ENCODE results near the gene E2F2.
"Not testable (repeated sequence)": the region's sequence is repeated elsewhere in the genome, so short reads cannot be mapped to it uniquely, and the experiment has no call there.

The E2F2 gene

DNA sequence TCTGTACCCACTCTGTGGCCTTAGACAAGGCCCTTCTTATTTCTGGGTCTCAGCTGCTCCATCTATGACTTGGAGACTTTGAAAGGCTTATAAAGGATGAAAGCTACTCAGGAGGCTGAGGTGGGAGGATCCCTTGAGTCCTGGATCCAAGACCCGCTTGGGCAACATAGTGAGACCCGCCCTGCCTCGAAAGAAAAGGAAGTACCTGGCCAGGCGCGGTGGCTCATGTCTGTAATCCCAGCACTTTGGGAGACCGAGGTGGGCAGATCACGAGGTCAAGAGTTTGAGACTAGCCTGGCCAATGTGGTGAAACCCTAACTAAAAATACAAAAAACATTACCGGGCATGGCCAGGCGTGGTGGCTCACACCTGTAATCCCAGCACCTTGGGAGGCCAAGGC is 14.8 kb upstream of the E2F2 start:
- DNase-seq (ENCODE audit: low read depth): no peak

DNA sequence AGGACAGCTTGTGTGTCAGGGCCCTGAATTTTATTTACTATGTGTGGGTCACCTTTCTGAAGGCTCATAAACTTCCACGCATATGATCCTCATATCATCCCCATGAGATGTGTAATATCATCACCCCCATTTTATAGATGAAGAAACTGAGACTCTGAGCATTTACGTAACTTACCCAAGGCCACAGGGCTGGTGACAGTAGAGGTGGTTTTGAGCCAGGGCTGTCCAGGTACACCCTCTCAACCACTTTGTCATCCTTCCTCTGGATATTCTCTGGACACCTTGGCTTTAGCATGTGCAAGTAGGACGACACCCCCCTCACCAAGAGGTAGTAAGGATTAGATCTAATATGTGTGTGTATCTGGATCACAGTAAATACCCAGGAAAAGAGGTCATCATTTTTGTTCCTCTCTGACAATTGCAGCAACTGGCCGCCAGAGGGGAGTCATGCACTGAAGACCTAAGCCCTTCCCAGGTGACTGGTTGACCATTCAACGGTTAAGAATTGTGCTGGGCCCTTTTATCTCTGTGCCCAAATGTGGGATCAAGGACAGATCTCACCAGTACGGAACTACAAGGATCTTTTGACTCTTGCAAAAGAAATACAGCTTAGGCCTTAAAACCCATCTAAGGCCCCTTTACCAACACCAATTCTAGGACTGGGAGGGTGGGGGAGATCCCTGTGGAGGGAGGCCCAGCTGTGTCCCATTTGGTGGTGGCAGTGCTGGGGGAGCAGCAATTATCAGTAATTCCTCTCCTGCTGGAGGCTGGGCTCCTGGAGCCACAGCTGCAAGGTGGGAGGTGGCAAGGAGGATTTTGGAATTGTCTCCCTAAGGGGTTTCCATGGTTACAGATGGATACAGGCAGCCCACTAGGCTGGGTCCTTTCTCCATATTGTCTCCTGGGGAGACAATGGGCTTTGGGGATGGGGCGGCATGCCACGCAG is 13.7 kb upstream of the E2F2 start:
- peak; percentile 73 for DNase-seq (ENCODE audit: low read depth)

DNA sequence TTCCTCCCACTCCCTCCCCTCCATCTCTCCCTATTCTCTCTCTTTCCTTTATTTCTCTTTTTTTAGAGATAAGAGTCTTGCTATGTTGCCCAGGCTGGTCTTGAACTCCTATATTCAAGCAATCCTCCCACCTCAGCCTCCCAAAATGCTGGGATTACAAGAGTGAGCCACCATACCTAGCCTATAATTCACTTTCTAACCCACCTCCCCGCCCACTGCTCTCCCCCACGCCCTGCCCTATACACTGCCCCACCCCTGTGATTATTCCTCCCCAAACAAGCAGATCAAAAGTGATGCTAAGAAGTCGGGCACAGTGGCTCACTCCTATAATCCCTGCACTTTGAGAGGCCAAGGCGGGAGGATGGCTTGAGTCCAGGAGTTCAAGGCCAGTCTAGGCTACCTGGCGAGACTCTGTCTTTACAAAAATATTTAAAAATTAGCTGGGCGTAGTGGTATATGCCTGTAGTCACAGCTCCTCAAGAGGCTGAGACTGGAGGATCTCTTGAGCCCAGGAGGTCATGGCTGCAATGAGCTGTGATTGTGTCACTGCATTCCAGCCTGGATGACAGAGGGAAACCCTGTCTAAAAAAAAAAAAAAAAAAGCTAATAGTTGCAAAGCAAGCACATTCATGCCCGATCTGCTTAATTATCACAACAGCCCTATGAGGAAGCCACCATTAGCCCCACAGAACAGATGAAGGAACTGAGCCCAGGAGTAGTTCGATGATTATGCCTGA is 12.8 kb upstream of the E2F2 start:
- DNase-seq (ENCODE audit: low read depth): no peak

GRCh38 chr1:23542940-23543339 is 11.9 kb upstream of the E2F2 start:
- DNase-seq (ENCODE audit: low read depth): not testable (repeated sequence)

GRCh38 chr1:23539698-23540266 is 8.7 kb upstream of the E2F2 start:
- DNase-seq (ENCODE audit: low read depth): peak; percentile 85

DNA sequence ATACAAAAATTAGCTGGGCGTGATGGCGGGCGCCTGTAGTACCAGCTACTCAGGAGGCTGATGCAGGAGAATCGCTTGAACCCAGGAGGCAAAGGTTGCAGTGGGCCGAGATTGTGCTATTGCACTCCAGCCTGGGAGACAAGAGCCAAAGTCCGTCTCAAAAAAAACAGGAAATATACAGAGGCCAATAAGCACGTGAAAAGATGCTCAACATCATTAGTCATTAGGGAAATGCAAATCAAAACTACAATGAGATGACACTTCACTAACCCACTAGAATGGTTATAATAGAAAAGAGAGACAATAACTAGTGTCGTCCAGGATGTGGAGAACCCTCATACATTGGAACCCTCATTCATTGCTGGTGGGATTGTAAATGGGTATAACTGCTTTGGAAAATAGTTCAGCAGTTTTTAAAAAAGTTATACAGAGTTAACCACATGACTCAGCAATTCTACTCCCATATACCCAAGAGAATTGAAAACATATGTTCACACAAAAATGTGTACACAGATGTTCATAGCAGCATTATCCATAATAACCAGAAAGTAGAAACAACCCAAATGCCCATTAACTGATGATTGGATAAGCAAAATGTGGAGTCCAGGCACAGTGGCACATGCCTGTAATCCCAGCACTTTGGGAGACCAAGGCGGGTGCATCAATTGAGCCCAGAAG is 6.4 kb upstream of the E2F2 start:
- DNase-seq (ENCODE audit: low read depth): no peak

DNA sequence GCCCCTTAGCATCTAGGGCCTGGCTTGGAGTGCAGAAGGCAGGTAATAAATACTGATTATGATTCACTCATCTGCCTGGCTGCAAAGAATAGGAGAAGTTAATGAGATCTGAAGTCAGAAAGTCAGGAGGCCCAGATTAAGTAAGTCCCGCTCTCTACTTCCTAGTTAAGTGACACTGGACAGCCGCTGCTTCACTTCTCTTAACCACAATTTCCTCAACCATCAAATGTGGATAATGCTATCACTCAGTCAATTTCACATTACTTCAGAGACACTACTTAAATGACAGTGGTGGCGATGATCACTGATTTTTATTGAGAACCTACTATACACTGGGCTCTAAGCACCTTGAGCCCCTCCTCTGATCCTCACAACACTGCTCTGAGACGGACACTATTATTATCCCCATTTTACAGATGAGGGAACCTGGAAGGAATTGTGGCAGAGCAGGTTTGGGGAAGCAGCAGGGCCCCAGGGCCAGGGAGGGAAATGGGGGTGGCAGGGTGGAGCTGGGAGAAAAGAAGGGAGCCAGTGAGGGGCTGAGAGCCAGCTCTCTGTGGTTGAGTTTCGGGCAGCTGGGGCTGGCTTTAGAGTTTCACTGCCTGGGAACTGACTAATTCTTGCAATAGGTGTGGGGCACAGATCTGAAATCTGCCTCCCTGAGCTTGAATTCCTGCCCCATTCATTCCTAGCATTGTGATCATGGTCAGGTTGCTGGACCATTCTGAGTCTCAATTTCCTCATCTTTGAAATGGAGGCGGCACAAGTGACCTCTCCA is 2.4 kb upstream of the E2F2 start:
- DNase-seq (ENCODE audit: low read depth): no peak

DNA sequence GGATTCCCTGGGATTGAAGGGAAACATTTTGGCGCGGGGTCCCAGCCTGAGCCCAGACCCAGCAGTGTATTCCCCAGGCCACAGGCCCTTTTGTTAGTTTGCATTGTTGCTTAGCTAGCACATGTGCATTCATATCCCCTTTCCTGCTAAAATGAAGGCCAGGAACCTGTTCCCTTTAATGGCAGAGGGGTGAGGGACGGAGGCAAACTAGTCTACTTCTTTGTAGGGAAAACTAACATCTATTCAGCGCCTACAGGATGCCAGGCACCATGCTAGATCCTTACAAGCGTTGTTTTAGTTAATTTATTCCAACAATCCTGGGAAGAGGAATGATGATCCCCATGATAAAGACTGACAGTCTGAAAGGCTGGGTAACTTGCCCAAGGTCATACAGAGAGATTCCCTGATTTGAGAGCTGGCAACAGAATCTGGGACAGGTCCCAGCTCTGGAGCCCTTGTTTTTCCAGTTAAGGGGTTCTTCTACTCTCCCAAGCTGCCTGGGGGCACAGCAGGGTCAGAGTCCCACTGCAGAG is 595 bp upstream of the E2F2 start:
- no peak for DNase-seq (ENCODE audit: low read depth)

DNA sequence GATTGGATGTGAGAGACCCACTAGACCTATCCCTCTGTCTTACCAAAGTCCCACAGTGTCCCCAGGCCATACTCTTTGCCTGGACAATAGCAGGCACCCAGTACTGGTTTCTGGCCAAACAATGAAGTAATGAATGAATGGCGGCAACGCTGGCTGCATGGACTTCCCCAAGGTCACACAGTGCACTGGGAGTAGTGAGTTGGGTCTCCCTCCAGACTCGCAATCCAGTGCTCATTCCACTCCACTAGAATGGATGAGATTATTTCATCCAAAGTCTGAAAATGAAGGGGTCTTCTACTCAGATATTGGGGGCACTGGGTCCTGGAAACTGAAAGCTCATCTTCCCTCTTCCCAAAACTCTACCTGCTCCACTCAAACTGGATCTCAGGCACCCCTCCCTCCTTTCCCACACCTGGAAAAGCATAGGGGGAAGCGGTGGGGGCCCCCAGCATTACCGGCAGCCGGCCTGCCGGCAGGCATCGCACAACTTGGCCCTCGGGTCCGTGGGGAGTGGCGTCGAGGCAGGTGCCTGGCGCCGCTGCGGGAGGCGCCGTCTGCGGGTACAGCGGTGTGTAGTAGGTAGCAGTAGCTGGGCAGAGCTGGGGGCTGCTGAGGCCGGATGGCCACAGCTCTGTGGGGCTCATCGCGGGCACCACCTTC is 816 bp downstream of the E2F2 start:
- no peak for DNase-seq (ENCODE audit: low read depth)

GRCh38 chr1:23529146-23530086 is 1.6 kb downstream of the E2F2 start:
- DNase-seq (ENCODE audit: low read depth): no peak

DNA sequence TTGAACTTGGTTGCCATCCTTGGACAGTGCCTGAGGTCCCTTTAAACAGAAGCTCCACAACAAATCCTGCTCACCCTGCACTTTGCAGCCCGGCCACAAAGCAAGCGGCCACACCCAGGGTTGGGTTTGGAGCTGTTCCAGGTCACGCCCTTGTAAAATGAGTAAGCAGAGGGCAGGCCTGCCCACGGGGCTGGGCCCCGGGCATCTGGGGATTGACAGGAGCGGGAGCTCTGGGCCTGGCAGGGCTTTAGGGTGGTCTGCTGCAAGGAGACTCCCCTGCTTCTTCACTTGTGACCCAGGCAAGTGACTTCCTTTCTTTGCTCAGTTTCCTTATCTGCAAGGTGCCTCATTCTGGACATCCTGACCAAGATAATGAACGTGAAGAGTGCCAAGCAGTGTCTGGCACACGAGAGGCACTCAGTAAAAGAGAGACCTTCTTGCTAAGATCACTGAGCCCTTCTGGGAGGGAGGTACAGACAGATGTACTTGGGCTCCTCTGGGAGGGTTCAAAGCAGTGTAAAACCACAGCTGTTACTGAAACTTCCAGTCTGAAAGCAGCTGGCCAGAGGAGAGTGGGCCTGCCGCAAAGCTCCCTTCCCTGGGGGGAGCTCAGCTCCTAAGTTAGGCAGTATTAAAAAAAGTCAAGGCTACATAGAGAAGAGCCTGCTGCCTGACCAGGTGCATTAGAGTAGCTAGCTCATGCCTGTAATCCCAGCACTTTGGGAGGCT is 2.6 kb downstream of the E2F2 start:
- DNase-seq (ENCODE audit: low read depth): peak; percentile 73

GRCh38 chr1:23527900-23528249 is 3.2 kb downstream of the E2F2 start:
- no peak for DNase-seq (ENCODE audit: low read depth)

GRCh38 chr1:23527366-23527765 is 3.7 kb downstream of the E2F2 start:
- no peak for DNase-seq (ENCODE audit: low read depth)

DNA sequence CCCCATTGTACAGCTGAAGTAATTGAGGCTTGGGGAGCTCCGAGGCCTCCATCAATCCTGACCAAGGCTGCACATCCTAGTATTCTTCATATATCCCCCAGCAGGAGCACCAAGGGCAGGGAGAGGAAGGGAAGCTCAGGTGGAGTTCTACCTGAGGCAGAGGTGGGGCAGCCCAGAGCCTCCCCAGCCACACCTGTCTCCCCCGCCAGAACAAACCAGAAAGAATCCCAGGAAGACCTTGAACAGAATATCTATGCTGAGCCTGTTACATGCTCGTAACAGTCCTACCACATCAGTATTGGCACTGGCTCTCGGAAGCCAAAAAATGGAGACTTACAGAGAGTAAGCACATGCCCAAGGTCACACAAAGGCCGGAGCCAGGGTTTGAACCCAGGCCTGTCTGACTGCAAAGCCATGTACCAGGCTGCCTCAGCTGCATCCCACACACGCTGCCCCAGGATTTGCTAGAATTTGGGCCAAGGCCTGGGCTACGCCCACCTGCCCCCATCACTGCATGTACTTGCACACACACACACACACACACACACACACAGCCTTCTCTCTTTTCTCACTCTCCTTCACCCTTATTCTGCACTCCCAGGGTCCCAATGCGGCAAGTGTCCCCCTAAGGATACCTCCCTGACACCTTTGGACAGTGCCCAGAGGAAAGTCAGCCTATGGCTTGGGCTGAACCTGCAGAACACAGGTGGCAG is 4.5 kb downstream of the E2F2 start:
- no peak for DNase-seq (ENCODE audit: low read depth)

DNA sequence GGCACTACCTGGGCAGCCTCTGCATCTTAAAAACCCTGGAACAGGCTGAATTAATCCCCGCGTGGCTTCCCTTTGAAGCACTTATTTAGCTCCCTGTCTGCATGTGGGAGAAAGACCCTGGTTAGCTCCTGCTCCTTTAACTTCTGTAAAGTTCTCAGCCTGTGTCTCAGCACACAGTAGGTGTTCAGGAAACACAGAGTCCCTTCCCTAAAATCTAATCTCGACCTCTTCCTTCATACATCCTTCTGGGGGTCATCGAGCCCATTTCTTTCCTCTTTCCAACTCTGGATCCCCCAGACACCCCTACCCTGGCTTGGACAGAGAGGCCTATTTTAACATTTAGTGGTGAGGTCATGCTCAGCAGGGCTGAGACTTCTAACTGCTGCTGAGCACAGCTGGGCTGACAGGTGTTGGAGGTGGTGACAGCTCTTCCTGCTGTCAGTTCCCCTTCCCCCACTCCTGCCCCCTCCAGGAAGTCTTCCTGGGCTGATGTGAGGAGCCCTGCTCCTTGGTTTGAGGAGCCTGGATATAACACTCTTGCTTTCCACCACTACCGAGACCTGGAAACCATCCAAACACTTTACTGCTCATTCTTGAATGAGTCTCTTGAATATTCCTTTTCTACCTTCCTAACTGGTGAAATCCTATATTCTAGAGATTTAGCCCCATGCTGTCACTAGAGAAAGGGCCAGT is 5.3 kb downstream of the E2F2 start:
- no peak for DNase-seq (ENCODE audit: low read depth)

DNA sequence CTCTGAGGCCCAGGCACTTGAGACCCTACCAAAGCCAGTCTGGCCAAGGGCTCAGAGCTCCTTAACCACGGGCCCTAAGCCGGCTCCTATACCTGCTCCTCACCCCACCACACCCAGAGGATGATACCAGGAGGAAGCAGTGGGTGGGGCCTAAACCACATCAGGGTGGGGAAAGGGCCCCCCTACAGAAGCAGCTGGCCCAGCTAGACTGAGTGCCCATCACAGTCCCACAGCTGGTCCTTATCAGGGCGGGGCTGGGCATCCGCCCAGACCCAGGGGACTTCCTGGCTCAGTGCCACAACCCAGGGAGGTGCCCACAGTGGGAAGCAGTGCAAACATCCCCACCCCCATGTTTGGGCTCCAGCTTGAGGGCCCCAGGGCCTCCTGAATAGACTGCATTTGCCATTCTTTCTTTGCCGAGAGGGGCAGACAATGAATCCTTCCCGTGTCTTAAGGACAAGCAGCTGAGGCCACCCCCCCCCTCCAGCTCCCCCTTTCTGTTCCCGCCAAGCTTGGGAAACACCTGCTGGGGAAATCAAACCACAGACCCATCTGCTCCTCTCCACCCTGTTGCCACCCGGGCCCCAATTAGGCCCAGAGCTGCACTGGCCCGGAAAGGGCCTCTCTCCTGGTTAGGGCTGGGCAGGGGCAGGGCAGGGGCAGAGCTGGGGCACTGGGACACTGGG is 6.2 kb downstream of the E2F2 start:
- no peak for DNase-seq (ENCODE audit: low read depth)

- no peak for DNase-seq (ENCODE audit: low read depth)
Measured at GRCh38 chr1:23524163-23524562, 6.9 kb downstream of the E2F2 start.
